ENCODE results near the gene HTR3E.

- TF ChIP-seq RBAK (tag by site-specific recombination; IDR thresholded peaks at IDR 0.05) (no peak), CTCF (tag by site-specific recombination; IDR thresholded peaks at IDR 0.05) (no peak), ZNF768 (tag by site-specific recombination; IDR thresholded peaks at IDR 0.05) (no peak), ZNF518A (tag by site-specific recombination; conservative IDR thresholded peaks at IDR 0.05; ENCODE audit: low read depth) (no peak), ATF2 (tag by site-specific recombination; IDR thresholded peaks at IDR 0.05; ENCODE audit: low read depth) (no peak), PBX3 (CRISPR knock-in tag; IDR thresholded peaks at IDR 0.05) (no peak), KLF16 (tag by site-specific recombination; IDR thresholded peaks at IDR 0.05) (no peak), ZNF302 (tag by site-specific recombination; IDR thresholded peaks at IDR 0.05; ENCODE audit: low read depth) (no peak), ZNF223 (tag by site-specific recombination; IDR thresholded peaks at IDR 0.05) (no peak), ZNF610 (tag by site-specific recombination; IDR thresholded peaks at IDR 0.05; ENCODE audit: borderline replicate concordance) (no peak)
Measured at GRCh38 chr3:184116017-184116416, 19.2 kb downstream of the HTR3E start.

All from HEK293 (cell line).